Ramos (cell line): ENCODE measurements around the gene ST3GAL5.
"Not testable (repeated sequence)": the region's sequence is repeated elsewhere in the genome, so short reads cannot be mapped to it uniquely, and the experiment has no call there.

Experiments used
- in situ Hi-C: fragments of 300-500 bp; cut with MboI; formaldehyde crosslinking; loops from one replicate; pipeline ENCODE4 v1.14.3; 2022; ENCODE audit warnings: low sequenced_read_pairs; ENCODE audit not compliant: unreplicated experiment

ST3GAL5 gene

GRCh38 chr2:85898881-85899280 is 10.1 kb upstream of the ST3GAL5 start:
- in situ Hi-C loops: no loop called here

- in situ Hi-C loops: not testable (repeated sequence)
Observed at GRCh38 chr2:85894554-85895278, 5.9 kb upstream of the ST3GAL5 start.

- in situ Hi-C loops: no loop called here
Observed at GRCh38 chr2:85893428-85894258, 4.9 kb upstream of the ST3GAL5 start.

GRCh38 chr2:85892216-85892944 is 3.6 kb upstream of the ST3GAL5 start:
- in situ Hi-C loops: no loop called here

- in situ Hi-C loops: no loop called here
Observed at GRCh38 chr2:85890522-85891176, 1.9 kb upstream of the ST3GAL5 start.

- in situ Hi-C loops: no loop called here
Observed at GRCh38 chr2:85889627-85890281, 964 bp upstream of the ST3GAL5 start.

GRCh38 chr2:85888020-85888683 is 638 bp downstream of the ST3GAL5 start:
- in situ Hi-C loops: no loop called here

- in situ Hi-C loops: no loop called here
Observed at GRCh38 chr2:85887566-85888019, 1.2 kb downstream of the ST3GAL5 start.

- in situ Hi-C loops: no loop called here
Observed at GRCh38 chr2:85886590-85886989, 2.2 kb downstream of the ST3GAL5 start.

- in situ Hi-C loops: no loop called here
Observed at GRCh38 chr2:85886141-85886540, 2.6 kb downstream of the ST3GAL5 start.

GRCh38 chr2:85881781-85882180 is 7.0 kb downstream of the ST3GAL5 start:
- in situ Hi-C loops: not testable (repeated sequence)

- in situ Hi-C loops: not testable (repeated sequence)
Observed at GRCh38 chr2:85880716-85881328, 8.0 kb downstream of the ST3GAL5 start.

GRCh38 chr2:85878719-85879370 is 9.9 kb downstream of the ST3GAL5 start:
- in situ Hi-C loops: no loop called here

GRCh38 chr2:85875350-85876050 is 13.3 kb downstream of the ST3GAL5 start:
- in situ Hi-C loops: no loop called here

GRCh38 chr2:85873679-85874078 is 15.1 kb downstream of the ST3GAL5 start:
- in situ Hi-C loops: no loop called here

GRCh38 chr2:85872536-85873161 is 16.1 kb downstream of the ST3GAL5 start:
- in situ Hi-C loops: no loop called here

- in situ Hi-C loops: no loop called here
Observed at GRCh38 chr2:85871494-85872164, 17.2 kb downstream of the ST3GAL5 start.
